Measurements from ENCODE around the gene CFAP251.
A peak's percentile ranks its signal among the peaks of the same experiment; 100 is the strongest.

The CFAP251 gene

DNA sequence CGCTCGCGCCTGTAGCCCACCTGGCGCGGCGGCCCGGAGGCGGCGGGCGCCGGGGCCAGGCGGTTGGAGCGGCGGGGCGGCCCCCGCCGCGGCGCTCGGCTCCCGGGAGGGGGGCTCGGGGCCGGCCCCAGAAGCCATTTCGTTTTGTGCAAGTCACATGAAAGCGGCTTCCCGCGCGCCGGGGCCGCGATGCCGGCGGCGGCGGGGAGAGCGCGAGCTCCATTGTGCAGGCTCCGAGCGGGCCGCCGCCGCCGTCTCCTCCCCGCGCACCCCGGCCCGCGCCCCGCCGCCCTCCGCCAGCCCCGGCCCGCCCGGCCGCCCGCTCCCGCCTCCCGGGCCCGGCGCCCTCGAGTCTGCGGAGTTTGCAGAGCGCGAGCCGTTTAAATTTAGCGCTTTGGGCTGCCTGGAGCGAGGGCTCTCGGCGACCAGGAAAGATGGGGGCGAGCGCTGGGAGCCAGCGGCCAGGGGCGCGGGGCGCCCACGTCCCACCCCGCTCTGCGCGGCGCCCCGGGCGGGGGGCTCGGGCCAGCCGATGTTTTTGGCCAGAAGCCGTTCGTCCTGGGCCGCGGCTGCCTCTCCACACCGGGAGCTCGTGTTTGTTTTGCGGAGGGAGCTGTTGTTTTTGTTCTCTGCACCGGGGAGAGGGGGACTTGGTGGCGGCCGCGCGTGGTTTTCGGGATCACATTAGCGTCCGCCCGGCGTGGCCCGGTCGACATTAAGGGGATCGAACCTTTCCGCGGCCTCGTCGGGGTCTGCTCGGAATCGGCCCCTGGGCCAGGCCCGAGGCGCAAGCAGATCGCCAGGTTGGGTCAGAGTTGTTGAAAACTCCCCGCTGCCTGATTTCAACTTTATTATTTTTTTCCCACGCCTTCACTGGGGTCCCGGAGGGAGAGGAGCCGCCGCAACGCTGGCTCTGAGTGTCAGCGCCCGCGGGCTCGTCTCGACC lies 104.3 kb downstream of the CFAP251 start:
- Histone ChIP-seq H3K27ac (ENCODE audit: extremely low read depth, low read depth, low read length) (peak overlapping the region; percentile 77), H3K36me3 (ENCODE audit: control insufficient read depth in 2 of 2, insufficient read depth in 1 of 2, low read length in 2 of 2) (no peaks in the 10 kb centered on the region; a peak in 1 of 3 replicates), H3K4me1 (ENCODE audit: control insufficient read depth, insufficient read depth, low read length) (peaks cover 4% of the 10 kb centered on the region), H3K9me3 (ENCODE audit: control insufficient read depth, insufficient read depth, low read depth, low read length) (no peaks in the 10 kb centered on the region), H3K4me3 (ENCODE audit: low read depth, low read length) (peak overlapping the region; percentile 71)
- CTCF ChIA-PET, result interaction anchor here (0.6 to 1.1 kb wide), 4 partner anchors 9 to 128 kb away, joined by 3 read pairs; no protein-coding TSS in a partner anchor
- TF ChIP-seq ZFHX2 (tag by site-specific recombination; conservative IDR thresholded peaks at IDR 0.05), result 0 out of 2 replicates have a peak, but pooled peaks have one; percentile 32
- 0 out of 2 replicates have a peak, but pooled peaks have one; percentile 22 for TF ChIP-seq ZSCAN30 (tag by site-specific recombination; IDR thresholded peaks at IDR 0.05)
- TF ChIP-seq ZBTB20 (tag by site-specific recombination; IDR thresholded peaks at IDR 0.05), result peak; percentile 28; the same call in 1 of the 2 replicates
- no peak for TF ChIP-seq ZSCAN16 (tag by site-specific recombination; IDR thresholded peaks at IDR 0.05)
- no peak for TF ChIP-seq ZNF23 (tag by site-specific recombination; IDR thresholded peaks at IDR 0.05; ENCODE audit: borderline replicate concordance)
- TF ChIP-seq ZNF350 (tag by site-specific recombination; IDR thresholded peaks at IDR 0.05), result no peak
- TF ChIP-seq TCF7L2 (IDR thresholded peaks at IDR 0.05; ENCODE audit: borderline replicate concordance, low read depth, low read length), result no peak
- TF ChIP-seq, protein P1, sequence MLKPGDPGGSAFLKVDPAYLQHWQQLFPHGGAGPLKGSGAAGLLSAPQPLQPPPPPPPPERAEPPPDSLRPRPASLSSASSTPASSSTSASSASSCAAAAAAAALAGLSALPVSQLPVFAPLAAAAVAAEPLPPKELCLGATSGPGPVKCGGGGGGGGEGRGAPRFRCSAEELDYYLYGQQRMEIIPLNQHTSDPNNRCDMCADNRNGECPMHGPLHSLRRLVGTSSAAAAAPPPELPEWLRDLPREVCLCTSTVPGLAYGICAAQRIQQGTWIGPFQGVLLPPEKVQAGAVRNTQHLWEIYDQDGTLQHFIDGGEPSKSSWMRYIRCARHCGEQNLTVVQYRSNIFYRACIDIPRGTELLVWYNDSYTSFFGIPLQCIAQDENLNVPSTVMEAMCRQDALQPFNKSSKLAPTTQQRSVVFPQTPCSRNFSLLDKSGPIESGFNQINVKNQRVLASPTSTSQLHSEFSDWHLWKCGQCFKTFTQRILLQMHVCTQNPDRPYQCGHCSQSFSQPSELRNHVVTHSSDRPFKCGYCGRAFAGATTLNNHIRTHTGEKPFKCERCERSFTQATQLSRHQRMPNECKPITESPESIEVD (tag by site-specific recombination; IDR thresholded peaks at IDR 0.05), result no peak
- no peak for TF ChIP-seq HOXD13 (CRISPR knock-in tag; IDR thresholded peaks at IDR 0.05; ENCODE audit: borderline replicate concordance)
- TF ChIP-seq ZNF335 (tag by site-specific recombination; conservative IDR thresholded peaks at IDR 0.05), result peak; percentile 39; the same call in 1 of the 2 replicates
- TF ChIP-seq KLF8 (tag by site-specific recombination; IDR thresholded peaks at IDR 0.05), result no peak
- TF ChIP-seq, protein P2, sequence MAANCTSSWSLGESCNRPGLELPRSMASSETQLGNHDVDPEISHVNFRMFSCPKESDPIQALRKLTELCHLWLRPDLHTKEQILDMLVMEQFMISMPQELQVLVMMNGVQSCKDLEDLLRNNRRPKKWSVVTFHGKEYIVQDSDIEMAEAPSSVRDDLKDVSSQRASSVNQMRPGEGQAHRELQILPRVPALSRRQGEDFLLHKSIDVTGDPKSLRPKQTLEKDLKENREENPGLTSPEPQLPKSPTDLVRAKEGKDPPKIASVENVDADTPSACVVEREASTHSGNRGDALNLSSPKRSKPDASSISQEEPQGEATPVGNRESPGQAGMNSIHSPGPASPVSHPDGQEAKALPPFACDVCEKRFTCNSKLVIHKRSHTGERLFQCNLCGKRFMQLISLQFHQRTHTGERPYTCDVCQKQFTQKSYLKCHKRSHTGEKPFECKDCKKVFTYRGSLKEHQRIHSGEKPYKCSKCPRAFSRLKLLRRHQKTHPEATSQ (tag by site-specific recombination; IDR thresholded peaks at IDR 0.05), result no peak
- no peak for TF ChIP-seq ZNF19 (tag by site-specific recombination; IDR thresholded peaks at IDR 0.05; ENCODE audit: low read depth)
- peak; percentile 73 for TF ChIP-seq ZBTB8A (tag by site-specific recombination; IDR thresholded peaks at IDR 0.05)
- no peak for TF ChIP-seq ZNF37A (tag by site-specific recombination; IDR thresholded peaks at IDR 0.05)
- TF ChIP-seq, protein P3, sequence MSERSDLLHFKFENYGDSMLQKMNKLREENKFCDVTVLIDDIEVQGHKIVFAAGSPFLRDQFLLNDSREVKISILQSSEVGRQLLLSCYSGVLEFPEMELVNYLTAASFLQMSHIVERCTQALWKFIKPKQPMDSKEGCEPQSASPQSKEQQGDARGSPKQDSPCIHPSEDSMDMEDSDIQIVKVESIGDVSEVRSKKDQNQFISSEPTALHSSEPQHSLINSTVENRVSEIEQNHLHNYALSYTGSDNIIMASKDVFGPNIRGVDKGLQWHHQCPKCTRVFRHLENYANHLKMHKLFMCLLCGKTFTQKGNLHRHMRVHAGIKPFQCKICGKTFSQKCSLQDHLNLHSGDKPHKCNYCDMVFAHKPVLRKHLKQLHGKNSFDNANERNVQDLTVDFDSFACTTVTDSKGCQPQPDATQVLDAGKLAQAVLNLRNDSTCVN (tag by site-specific recombination; optimal IDR thresholded peaks at IDR 0.05), result peak; percentile 77
- TF ChIP-seq ZNF433 (tag by site-specific recombination; IDR thresholded peaks at IDR 0.05; ENCODE audit: low read depth), result no peak
- POLR2A ChIA-PET, result interaction anchor here (0.6 to 1.8 kb wide), 5 partner anchors 14 to 443 kb away, joined by 3 to 5 read pairs (median 3); partner anchors contain the start of gene PSMD9

DNA sequence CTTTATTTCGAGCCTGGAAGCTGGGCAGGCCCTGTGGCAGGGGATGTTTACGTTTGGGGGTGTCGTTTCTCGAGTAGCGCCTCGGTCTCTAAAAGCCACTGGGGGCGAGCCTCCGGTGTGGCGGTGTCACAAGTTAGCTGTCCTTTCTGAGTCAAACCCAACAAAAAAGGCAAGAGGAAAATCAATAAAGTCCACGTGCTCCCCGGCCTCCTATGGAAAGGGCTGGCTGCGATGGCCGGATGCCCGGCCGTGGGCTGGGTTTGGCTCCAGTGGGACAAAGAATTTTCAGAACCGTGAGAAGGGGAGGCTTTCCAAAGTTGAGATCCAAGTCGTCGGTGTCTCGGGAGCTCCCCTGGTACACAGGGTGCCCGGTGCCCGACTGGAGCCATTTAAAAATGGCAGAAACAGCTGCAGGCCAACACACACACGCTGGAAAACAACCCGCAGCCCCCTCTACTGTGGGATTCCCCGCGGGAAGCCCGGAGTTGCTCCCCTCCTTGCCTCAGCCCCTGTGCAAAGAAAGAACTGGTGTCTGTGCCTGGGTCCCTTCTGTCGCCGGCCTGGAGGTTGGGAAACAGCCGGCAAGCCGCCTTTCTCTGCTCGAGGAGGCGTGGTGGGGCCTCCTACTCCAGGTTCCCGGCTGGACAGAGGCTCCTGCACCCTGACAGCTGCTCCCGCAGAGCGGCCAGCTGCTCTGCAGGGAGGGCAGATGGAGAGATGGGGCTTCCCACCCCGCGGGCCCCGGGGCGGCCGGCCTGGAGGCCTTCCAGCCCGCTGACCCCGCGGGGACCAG lies 105.1 kb downstream of the CFAP251 start:
- CTCF ChIA-PET, result interaction anchor here (0.5 to 1.2 kb wide), 5 partner anchors 13 to 128 kb away, joined by 3 to 4 read pairs (median 3); no protein-coding TSS in a partner anchor
- POLR2A ChIA-PET, result interaction anchor here (0.6 to 1.8 kb wide), 4 partner anchors 13 to 135 kb away, joined by 3 to 5 read pairs (median 4); partner anchors contain the start of gene PSMD9
- TF ChIP-seq YY1 (tag by site-specific recombination; IDR thresholded peaks at IDR 0.05) (peak; percentile 83), MZF1 (tag by site-specific recombination; IDR thresholded peaks at IDR 0.05; ENCODE audit: borderline replicate concordance) (no peak), HOXC10 (CRISPR knock-in tag; IDR thresholded peaks at IDR 0.05) (no peak), ZNF404 (tag by site-specific recombination; IDR thresholded peaks at IDR 0.05) (no peak), ZBTB48 (tag by site-specific recombination; IDR thresholded peaks at IDR 0.05) (no peak)
- TF ChIP-seq, protein P3 (tag by site-specific recombination; optimal IDR thresholded peaks at IDR 0.05), result no peak
- TF ChIP-seq, protein P4, sequence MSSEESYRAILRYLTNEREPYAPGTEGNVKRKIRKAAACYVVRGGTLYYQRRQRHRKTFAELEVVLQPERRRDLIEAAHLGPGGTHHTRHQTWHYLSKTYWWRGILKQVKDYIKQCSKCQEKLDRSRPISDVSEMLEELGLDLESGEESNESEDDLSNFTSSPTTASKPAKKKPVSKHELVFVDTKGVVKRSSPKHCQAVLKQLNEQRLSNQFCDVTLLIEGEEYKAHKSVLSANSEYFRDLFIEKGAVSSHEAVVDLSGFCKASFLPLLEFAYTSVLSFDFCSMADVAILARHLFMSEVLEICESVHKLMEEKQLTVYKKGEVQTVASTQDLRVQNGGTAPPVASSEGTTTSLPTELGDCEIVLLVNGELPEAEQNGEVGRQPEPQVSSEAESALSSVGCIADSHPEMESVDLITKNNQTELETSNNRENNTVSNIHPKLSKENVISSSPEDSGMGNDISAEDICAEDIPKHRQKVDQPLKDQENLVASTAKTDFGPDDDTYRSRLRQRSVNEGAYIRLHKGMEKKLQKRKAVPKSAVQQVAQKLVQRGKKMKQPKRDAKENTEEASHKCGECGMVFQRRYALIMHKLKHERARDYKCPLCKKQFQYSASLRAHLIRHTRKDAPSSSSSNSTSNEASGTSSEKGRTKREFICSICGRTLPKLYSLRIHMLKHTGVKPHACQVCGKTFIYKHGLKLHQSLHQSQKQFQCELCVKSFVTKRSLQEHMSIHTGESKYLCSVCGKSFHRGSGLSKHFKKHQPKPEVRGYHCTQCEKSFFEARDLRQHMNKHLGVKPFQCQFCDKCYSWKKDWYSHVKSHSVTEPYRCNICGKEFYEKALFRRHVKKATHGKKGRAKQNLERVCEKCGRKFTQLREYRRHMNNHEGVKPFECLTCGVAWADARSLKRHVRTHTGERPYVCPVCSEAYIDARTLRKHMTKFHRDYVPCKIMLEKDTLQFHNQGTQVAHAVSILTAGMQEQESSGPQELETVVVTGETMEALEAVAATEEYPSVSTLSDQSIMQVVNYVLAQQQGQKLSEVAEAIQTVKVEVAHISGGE (tag by site-specific recombination; conservative IDR thresholded peaks at IDR 0.05; ENCODE audit: low read depth), result no peak

More for the DNA sequence above, 105.1 kb downstream of the CFAP251 start:
- peak overlapping the region; percentile 71 for H3K4me3 ChIP-seq (ENCODE audit: low read depth, low read length)
- H3K36me3 ChIP-seq (ENCODE audit: control insufficient read depth in 2 of 2, insufficient read depth in 1 of 2, low read length in 2 of 2), result no peaks in the 10 kb centered on the region; a peak in 1 of 3 replicates
- H3K4me1 ChIP-seq (ENCODE audit: control insufficient read depth, insufficient read depth, low read length), result peaks cover 4% of the 10 kb centered on the region
- peak overlapping the region; percentile 77 for H3K27ac ChIP-seq (ENCODE audit: extremely low read depth, low read depth, low read length)
- H3K9me3 ChIP-seq (ENCODE audit: control insufficient read depth, insufficient read depth, low read depth, low read length), result no peaks in the 10 kb centered on the region
